ENCODE data around the gene UBE3C. TPM values are rescaled to one million over a fixed set of nuclear protein-coding genes. Genes with fewer than 3 reads are reported as not detected.
"Not testable (repeated sequence)": the region's sequence is repeated elsewhere in the genome, so short reads cannot be mapped to it uniquely, and the experiment has no call there.

Gene UBE3C
- total RNA-seq, 1 donor from 2014 or later, result 85.2 TPM

DNA sequence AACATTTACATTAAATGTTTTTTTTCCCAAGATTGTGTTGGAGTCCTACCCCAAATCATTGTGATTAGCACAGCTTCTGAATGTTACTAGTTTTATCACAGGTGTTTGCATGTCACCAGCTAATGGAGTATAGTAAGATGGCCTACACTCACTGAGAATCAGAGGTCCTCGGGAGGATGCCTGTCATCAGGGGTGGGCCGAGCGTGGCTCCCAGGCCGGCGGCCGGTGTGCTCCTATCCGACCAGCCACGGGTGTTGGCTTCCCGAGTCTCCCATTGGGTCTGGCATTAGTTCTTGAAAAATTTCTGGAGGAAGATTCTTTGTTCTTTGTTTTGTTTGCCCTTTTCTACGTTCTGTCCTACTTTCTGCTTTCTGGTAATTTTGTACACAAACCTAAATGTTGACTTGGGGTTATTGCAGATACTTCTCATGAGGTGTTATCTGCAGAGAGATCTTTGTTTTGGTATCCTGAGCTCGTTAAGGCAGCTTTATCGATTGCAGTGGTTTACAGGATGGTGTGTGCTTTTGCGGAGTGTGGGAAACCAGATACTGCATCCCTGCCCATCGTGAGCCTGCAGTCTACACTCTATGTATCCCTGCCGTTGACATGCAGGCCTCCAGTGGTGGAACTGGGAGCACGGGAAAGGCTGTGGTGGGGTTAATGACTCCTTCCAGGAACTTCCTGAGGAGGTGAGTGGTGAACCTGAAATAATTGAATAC lies 130.8 kb downstream of the UBE3C start:
- no peak for DNase-seq (ENCODE audit: extremely low read depth, low read depth, low spot score)

DNA sequence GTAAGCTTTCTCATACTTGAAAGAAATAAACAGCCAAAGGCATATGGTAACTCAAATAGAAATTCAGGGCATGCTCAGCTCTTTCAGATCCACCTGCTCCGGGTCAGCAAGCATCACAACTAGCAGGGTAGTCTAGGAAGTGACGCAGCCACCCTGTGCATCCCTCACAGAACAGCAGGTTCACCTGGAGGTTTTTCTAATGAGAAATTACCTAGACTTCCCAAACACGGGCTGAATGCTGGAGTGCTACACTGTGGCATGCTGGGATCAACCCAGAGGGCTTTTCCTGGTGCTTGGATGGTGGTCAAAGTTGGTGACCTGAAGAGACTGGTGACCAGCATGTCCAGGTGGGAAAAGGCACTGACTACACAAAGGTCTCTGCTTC lies 131.3 kb downstream of the UBE3C start:
- DNase-seq (ENCODE audit: extremely low read depth, low read depth, low spot score), result no peak

DNA sequence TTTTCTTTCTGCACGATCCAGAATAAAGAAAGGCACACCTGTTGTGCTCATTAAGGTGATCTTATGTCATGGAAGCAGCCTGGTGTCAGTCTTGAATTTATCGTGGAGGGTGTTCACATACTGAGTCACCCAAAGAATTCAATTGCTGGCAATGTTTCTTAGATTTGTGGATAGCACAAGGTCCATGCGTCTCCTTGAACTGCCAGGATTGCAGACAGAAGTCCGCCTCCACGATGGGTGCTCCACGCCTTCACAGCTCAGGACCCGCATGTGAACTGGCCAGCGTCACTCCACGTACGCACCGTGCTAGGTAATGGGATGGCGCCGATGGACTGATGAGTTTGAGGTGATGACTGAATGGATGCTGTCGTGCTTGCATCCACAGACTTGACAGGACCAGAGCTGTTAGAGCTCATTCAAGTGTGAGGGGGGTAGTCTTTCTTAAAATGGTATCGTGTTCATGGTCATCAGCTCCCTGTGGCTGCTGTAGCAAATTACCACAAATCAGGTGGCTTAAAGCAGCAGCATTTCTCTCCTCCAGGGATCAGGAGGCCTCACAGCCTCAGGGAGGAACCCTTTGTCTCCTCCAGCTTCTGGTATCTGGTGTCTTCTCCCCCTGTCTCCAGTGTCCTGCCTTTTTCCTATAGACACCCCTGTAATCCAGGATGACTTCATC lies 132.7 kb downstream of the UBE3C start:
- DNase-seq (ENCODE audit: extremely low read depth, low read depth, low spot score), result no peak

DNA sequence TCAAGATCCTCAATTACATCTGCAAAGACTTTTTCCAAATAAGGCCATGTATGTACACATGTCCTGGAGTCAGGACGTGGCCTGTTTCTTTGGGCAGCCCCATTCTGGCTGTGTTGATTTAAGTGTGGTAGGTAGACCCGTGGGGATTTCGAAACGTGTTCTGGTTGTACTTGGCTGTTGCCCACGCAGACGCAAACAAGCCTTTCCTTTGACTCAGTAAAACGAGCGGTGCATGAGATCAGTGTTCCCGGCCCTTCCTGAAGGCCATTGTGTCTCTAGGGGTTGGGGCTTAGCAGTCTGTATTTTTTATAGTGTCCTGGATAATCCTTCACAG lies 133.2 kb downstream of the UBE3C start:
- DNase-seq (ENCODE audit: extremely low read depth, low read depth, low spot score), result peak; percentile 37

DNA sequence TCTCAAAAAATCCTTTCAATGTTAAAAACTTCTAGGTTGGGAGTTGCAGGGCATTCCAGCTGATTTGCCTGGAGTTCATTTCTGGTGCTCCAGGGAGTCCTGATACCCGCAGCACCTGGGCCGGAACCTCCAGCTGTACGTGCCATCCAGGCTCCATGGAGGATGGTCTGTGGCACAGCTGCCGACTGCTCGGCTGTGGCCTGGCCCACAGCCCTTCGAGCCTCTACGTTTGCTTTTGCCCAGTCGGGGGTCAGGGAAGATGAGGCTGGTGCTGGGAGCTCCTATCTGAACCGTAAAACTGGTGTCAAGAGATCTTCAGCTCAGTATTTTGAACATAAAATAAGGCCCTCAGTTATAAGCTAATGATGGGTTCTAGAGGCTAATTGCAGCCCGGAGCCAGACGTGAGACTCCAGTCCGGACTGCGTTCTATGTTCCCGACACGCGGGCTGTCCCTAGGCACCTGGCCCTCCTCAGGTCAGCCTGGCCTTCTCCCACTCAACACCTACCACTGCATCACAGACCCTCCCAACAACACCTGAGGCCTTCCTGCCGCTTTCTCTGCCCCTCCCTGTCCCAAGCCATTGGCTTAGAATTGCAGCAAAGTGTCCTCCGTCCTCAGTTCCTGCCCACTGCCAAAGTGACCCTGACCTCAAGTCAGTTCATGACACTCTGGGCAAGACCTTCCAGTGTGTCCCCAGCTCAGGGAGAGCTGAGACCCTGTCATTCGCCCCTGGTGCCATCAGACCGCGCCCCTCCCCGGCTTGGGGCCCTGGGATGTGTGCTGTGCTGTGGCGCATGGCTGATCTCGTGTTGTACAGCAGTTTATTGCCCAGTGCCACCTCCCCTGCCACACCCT lies 133.9 kb downstream of the UBE3C start:
- DNase-seq (ENCODE audit: extremely low read depth, low read depth, low spot score), result no peak

DNA sequence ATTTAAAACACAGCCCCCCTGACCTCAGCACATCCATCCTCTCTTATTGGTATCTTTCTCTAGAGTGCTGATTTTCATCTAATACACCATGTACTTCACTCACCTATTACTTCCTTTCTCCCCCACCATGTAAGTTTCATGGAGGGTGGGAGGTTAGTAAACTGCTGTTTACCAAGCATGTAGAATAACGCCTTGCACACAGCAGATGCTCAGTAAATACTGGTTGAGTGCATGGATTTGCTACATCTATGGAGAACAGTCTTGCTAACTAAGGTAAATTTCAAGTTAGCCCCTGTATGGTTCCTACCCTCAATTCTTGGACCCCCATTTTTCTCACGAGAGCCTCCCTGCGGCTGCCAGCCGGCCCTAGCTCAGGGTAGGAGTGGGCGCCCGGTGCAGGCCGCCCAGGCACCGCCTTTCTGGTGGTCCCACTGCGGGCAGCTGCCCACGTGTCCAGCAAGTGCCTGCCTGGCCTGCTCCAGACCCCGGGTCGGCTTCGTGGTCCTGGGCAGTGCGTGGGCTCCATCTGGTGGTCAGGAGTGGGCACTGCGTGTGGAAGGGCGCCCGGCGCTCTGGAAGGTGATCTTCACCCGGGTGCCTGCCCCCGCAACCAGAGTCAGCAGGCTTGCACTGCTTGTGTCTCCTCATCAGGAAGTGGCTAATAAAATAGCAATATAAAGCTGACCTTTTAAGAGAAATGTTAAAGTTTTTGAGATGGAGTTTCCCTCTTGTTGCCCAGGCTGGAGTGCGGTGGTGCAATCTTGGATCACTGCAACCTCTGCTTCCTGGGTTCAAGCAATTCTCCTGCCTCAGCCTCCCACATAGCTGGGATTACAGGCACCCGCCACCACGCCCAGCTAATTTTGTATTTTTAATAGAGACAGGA lies 134.7 kb downstream of the UBE3C start:
- DNase-seq (ENCODE audit: extremely low read depth, low read depth, low spot score), result no peak

DNA sequence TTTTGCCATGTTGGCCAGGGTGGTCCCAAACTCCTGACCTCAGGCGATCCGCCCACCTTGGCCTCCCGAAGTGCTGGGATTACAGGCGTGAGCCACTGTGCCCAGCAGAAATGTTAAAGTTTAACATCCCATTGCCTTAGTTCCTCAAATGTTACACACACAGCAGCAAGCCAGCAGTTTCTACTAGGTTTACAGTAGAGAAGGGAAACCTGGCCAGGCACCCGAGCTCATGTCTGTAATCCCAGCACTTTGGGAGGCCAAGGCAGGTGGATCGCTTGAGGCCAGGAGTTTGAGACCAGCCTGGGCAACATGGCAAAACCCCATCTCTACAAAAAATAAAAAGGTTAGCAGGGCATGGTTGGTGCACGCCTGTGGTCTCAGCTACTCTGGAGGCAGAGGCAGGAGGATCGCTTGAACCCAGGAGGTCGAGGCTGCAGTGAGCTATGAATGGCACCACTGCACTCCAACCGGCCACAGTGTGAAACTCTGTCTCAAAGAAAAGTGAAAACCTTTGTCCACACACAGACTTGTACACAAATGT lies 135.4 kb downstream of the UBE3C start:
- DNase-seq (ENCODE audit: extremely low read depth, low read depth, low spot score), result not testable (repeated sequence)

DNA sequence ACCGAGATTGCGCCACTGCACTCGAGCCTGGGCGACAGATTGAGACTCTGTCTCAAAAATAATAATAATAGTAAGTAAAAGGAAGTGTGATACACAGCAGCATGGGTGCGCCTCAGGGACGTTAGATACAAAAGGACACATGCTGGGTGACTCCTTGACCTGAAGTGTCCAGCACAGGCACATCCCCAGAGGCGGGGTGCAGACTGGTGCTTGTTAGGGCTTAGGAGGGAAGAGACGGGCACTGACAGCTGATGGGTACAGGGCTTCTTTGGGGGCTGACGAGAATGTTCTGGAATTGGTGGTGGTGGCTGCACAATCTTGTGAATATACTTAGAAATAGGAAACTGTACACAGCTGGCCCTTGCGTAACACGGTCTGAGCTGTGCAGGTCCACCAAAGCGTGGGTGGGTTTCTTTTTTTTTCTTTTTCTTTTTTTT lies 136.3 kb downstream of the UBE3C start:
- no peak for DNase-seq (ENCODE audit: extremely low read depth, low read depth, low spot score)

DNA sequence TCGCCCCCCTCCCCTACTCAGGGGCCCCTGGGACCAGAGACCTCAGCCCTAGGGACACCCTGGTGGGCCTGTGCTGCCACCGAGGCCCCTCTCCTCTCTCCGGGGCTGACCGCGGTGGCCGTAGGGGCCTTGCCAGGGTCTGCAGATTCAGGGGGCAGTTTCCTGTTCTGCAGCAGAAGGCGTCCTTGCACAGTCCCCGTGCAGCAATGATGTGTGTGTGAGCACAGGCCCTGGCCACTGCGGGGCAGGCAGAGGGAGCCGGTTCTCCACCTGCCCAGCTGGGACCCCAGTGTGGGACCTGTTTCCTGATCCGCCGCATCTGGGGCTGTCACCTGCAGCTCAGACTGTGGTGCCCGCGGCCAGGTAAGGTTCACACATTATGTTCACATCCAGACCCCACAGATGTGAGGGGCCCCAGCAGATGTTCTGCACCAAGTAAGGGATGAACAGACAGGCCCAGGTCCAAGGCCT lies 137.4 kb downstream of the UBE3C start:
- DNase-seq (ENCODE audit: extremely low read depth, low read depth, low spot score), result no peak

DNA sequence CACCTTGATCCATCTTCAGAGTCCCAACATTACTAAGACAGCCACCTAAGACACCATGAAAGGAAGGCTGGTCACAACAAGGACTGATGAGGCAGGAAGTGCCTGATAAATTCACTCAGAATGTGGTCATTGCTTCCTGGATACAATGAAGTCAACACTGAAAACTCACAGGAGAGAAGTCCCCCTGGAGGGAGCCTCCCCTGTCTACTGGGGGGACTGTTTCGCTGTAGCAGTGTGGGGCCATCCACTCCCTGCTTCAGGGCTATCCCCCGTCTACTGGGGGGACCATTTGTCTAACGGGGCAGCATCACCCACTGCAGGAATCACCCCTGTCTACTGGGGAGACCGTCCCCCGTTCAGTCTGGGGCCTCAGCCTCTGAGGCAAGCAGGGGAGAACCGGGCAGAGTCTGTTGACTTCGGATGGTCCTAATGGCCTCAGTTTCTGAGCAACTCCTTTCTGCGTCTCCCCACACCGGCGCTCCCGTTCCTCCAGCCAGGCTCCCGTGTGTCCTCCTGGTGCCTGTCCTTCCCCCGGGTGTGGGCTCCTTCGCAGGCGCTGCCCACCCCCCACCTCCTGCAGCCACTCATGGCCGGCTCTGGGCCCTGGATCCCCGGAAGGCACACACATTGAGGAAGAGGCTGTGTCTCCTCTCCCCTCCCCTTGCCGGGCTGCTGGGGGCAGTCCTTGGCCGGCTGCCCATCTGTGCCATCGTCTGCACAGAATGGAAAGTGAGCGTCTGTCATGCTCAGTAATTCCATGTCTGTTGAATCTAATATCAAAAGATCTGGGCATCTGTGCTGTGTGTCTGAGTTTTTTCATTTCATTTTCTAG lies 138.2 kb downstream of the UBE3C start:
- DNase-seq (ENCODE audit: extremely low read depth, low read depth, low spot score), result no peak

DNA sequence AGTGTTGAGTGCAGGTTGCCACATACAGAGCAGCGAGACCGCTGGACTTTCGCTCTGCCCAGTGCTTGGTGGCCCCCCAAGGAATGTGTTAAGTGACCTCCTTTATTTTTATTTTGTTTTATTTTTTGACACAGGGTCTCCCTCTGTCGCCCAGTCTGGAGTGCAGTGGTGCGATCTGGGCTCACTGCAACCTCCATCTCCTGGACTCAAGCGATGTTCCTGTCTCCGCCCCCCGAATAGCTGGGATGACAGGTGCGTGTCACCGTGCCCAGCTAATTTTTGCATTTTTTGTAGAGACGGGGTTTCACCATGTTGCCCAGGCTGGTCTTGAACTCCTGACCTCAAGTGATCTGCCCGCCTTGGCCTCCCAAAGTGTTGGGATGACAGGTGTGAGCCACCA lies 138.8 kb downstream of the UBE3C start:
- DNase-seq (ENCODE audit: extremely low read depth, low read depth, low spot score), result not testable (repeated sequence)

DNA sequence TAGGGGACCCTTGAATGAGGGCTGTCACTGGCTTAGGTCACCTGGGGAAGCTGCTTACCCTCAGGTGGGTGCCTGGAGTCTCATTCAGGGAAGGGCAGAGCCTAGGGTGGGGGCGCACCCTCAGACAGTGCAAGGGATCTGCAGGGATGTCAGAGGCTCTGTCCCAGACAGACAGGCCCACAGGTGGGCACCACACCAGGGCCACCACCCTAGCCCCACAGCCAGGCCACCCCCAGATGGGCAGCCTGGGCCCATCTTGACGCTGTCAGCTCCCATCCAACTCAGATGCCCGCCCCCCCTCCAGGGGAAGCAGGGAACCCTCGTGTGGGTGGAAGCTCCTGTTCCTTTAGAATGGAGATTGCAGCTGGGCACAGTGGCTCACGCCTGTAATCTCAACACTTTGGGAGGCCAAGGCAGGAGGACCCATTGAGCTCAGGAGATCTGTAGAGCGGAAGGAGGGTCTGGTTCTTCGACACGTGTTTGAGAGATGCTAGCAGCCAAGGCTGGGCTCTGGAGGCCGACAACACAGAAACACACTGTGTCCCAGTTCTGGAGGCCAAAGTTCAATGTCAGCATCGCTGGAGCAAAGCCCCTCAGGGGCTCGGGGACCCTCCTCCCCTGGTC lies 139.6 kb downstream of the UBE3C start:
- no peak for DNase-seq (ENCODE audit: extremely low read depth, low read depth, low spot score)

DNA sequence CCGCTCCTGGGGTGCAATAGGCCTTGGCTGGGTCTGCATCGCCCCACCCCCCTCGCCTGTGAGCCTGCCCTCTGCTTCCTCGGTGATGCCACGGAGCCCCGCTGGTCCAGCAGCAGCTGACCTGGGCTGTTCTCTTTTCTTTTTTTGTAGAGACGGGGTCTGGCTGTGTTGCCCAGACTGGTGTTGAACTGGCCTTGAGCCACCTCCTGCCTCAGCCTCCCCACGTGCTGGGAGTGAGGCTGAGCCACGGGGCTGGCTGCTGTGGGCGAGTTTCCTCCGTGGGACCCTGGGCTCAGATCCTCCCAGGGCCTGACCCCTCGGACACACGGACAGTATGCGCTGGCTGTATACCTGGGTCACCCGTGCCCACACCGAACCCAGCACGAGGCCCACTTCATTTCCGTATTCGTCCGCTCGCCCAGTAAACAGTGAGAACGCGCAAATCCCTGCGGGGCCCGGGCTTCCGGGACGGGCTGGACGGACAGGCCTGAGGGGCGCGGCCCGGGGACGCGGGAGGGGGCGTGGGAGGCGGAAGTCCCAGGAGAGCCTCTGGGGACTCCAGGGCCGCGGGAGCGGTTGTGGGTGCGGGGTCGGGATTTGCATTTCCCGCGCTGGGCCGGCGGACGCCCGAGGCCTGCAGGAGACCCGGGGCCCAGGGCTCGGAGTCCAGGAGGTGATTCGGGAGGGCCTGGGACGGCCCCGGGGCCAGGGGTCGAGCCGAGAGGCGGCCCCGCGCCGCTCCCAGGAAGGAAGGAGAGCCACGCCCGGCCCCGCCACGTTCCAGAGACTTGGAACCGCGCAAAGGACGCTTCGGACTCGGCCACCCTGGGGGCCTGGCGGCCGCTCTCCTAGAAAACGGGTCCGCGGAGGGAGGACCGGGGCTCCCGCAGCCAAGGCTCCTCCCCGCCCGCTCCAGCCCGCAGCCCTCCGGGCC lies 140.3 kb downstream of the UBE3C start:
- DNase-seq (ENCODE audit: extremely low read depth, low read depth, low spot score), result no peak

DNA sequence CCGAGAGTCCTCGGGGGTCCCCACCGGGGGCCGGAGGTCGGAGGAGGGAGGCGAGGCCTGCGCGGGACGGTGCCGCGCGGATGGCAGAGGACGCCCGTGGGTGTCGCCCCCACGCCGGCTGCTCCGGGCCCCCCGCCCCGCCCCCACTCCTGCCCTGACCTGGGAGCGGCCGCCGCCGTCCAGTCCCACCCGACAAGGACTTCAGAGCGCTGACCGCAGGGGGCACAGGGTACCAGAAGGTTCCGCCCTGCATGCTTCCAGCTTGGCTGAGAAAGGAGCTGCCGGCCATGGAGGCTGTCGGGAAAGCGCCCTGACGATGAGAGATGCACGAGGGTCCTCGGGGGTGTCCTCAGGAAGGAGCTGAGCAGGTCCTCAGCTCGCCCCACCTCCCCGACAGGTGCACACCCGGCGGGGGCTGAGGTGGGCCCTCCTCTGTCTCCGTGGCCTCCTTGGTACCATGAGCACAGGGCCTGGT lies 141.1 kb downstream of the UBE3C start:
- no peak for DNase-seq (ENCODE audit: extremely low read depth, low read depth, low spot score)

DNA sequence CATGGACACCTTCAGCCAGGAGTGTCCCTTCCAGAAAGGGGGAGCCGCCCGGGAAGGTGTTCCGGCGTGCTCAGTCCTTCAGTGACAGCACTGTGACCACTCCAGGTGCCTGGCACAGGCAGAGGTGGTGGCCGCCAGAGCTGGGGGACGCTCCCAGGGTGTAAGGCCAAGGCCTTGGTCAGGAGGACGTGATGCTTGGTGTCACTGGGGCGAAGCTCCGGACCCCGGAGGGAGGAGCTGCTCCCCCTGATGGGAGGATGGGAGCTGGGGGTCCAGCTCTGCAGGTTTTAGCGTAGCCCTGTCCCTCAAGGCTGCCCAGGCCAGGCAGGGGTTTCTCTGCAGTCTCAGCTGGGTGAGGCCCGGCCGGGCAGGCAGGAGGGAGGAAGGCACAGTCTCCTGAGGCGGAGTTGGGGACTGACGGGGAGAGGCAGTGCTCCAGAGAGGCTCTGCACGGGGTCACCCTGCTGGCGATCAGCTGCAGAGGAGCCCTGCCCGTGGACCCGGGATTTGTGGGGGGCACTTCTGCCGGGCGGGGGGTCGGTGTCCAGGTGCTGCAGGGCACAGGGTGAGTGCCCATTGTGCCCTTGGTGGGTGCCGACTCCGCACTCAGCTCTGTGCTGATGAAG lies 141.6 kb downstream of the UBE3C start:
- DNase-seq (ENCODE audit: extremely low read depth, low read depth, low spot score), result no peak

DNA sequence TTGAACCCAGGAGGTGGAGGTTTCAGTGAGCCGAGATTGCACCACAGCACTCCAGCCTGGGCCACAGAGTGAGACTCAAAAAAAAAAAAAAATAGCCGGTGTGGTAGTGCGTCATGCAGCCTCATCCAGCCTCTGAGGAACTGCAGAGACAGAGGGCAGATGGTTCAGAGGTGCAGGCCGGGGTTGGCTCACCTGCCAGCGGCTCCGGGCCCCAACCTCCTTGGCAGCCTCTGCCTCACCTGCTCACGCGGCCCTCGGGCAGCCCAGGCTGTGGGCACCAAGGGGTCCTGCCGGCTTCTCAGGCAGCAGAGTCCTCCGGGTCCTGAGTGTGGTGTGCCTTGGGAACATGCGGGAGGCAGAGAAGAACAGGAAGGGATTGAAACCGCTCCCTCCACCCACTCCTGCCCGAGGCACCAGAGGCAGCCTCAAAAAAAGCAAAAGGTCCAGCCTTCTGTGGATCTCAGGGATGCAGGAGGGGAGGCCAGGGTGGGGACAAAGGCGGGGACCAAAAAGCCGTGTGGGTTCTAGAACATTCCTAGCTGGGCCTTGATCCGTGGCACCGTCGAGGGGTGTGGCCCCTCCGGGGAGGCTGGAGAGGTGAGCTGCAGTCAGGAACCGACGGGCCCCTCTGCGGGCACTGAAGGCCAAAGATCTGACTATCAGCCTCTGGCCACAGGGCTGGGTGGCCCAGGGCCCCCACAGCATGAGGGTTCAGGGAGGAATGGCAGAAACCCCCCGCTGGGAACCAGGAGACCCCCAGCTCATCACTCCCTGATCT lies 142.7 kb downstream of the UBE3C start:
- DNase-seq (ENCODE audit: extremely low read depth, low read depth, low spot score), result no peak
